Fibroblast of gingiva (primary cell): ENCODE data around the gene SRP14.
A peak's percentile ranks its signal among the peaks of the same experiment; 100 is the strongest.
"Not testable (repeated sequence)": the region's sequence is repeated elsewhere in the genome, so short reads cannot be mapped to it uniquely, and the experiment has no call there.

Source experiments
- DNase-seq: peaks from one replicate; pipeline ENCODE4 v3.0.0-alpha.2; 2011; ENCODE audit warnings: low read depth

Gene SRP14

GRCh38 chr15:40038638-40039543 lies at the start of gene SRP14:
Gene SRP14 (minus strand): TSS chr15:40039181. CDS start chr15:40039116, 65 bp downstream.
- DNase-seq, result peak; percentile 91

GRCh38 chr15:40087991-40088928 lies 49.3 kb upstream of the SRP14 start:
- peak; percentile 36 for DNase-seq

- no peak for DNase-seq
Observed at GRCh38 chr15:40087068-40087810, 48.3 kb upstream of the SRP14 start.

- DNase-seq, result no peak
Observed at GRCh38 chr15:40085266-40085665, 46.3 kb upstream of the SRP14 start.

GRCh38 chr15:40084650-40085049 lies 45.7 kb upstream of the SRP14 start:
- DNase-seq, result no peak

- no peak for DNase-seq
Observed at GRCh38 chr15:40082195-40082883, 43.4 kb upstream of the SRP14 start.

GRCh38 chr15:40081691-40082194 lies 42.8 kb upstream of the SRP14 start:
- DNase-seq, result peak; percentile 34

- no peak for DNase-seq
Observed at GRCh38 chr15:40080847-40081246, 41.9 kb upstream of the SRP14 start.

- no peak for DNase-seq
Observed at GRCh38 chr15:40080104-40080503, 41.1 kb upstream of the SRP14 start.

- no peak for DNase-seq
Observed at GRCh38 chr15:40079456-40079855, 40.5 kb upstream of the SRP14 start.

- DNase-seq, result no peak
Observed at GRCh38 chr15:40075298-40076044, 36.5 kb upstream of the SRP14 start.

GRCh38 chr15:40074656-40075055 lies 35.7 kb upstream of the SRP14 start:
- DNase-seq, result not testable (repeated sequence)

- not testable (repeated sequence) for DNase-seq
Observed at GRCh38 chr15:40073716-40074490, 34.9 kb upstream of the SRP14 start.

- DNase-seq, result no peak
Observed at GRCh38 chr15:40072216-40072990, 33.4 kb upstream of the SRP14 start.

GRCh38 chr15:40070608-40071218 lies 31.7 kb upstream of the SRP14 start:
- no peak for DNase-seq

- no peak for DNase-seq
Observed at GRCh38 chr15:40070166-40070557, 31.2 kb upstream of the SRP14 start.

- peak; percentile 98 for DNase-seq
Observed at GRCh38 chr15:40069178-40070165, 30.5 kb upstream of the SRP14 start.
